Upper lobe of left lung (tissue), 6 donors: Measurements from ENCODE around the gene FCGBP. TPM values are rescaled to one million over a fixed set of nuclear protein-coding genes. Genes with fewer than 3 reads are reported as not detected.

ENCODE experiments used
- ATAC-seq, 2 donors: fragments of 200-7000 bp; cut with Tn5 transposase; one replicate each; pipeline ENCODE4 v1.9.1; 2022; ENCODE audit warnings: mild to moderate bottlenecking in 2 of 2, moderate library complexity in 2 of 2; ENCODE audit not compliant: low FRiP score in 2 of 2
- DNase-seq, 2 donors: peaks; one replicate each; pipeline ENCODE4 v3.0.0-alpha.2; 2019 to 2020
- H3K27ac ChIP-seq, 4 donors: fragments of 200-600 bp; sonication (generic); one replicate each; pipeline ENCODE4 v1.5.1; 2016 to 2019
- H3K27me3 ChIP-seq, 4 donors: fragments of 200-600 bp; sonication (generic); one replicate each; pipeline ENCODE4 v1.5.1; 2017 to 2019
- H3K36me3 ChIP-seq, 4 donors: fragments of 200-600 bp; sonication (generic); one replicate each; pipeline ENCODE4 v1.5.1; 2016 to 2019
- H3K4me1 ChIP-seq, 4 donors: fragments of 200-600 bp; sonication (generic); one replicate each; pipeline ENCODE4 v1.5.1; 2018 to 2019
- H3K4me3 ChIP-seq, 4 donors: fragments of 200-600 bp; sonication (generic); one replicate each; pipeline ENCODE4 v1.5.1; 2017 to 2019; ENCODE audit warnings: mild to moderate bottlenecking in 2 of 4, moderate library complexity in 1 of 4
- H3K9me3 ChIP-seq, 4 donors: fragments of 200-600 bp; sonication (generic); one replicate each; pipeline ENCODE4 v1.5.1; 2018 to 2019
- EP300 ChIP-seq, 4 donors: sonication (generic); formaldehyde crosslinking; IDR thresholded peaks; one replicate each; pipeline ENCODE4 v1.5.1; 2017; ENCODE audit warnings: antibody characterized with exemption in 4 of 4, control low read depth in 2 of 4
- POLR2A ChIP-seq, 4 donors: fragments of 450-650 bp; IDR thresholded peaks; one replicate each; pipeline ENCODE4 v1.5.1; 2016 to 2017; ENCODE audit warnings: antibody characterized with exemption in 4 of 4, mild to moderate bottlenecking in 2 of 4
- POLR2AphosphoS5 ChIP-seq, 2 donors: sonication (generic); formaldehyde crosslinking; IDR thresholded peaks; one replicate each; pipeline ENCODE4 v1.5.1; 2017; ENCODE audit warnings: antibody characterized with exemption in 2 of 2
- WGBS, 2 donors: methylation state at CpG; one replicate each; pipeline ENCODE4 v1.1.5; 2017 to 2018; 5-methylcytosine and 5-hydroxymethylcytosine counted together
- total RNA-seq, 6 donors: library from RNA; depleted of rRNA in 4 of 6; stranded (reverse); fragments of >200 nt in 4 of 6; gene quantifications; one replicate each; pipeline versions ENCODE4 v1.1.0 to v1.2.1, GENCODE V29; 2016 to 2021
- TF ChIP-seq, protein P1 (sequence below), 6 experiments: fragments of 450-650 bp in 4 of 6; fragments of 200-600 bp in 2 of 6; sonication (generic) in 2 of 6; IDR thresholded peaks; one replicate each; pipeline ENCODE4 v1.5.1; 2016 to 2019; ENCODE audit warnings: antibody characterized with exemption in 6 of 6
- donor health status: DM: no; HTN: no; CAD: no; lungs with moderate emphysema.
- donor health status: DM: no; HTN: yes; CAD: no; lungs with severe emphysema.

Gene FCGBP
- total RNA-seq, 6 donors from 2014 or later = 7.0 to 27.2 (median 14.3) TPM

DNA sequence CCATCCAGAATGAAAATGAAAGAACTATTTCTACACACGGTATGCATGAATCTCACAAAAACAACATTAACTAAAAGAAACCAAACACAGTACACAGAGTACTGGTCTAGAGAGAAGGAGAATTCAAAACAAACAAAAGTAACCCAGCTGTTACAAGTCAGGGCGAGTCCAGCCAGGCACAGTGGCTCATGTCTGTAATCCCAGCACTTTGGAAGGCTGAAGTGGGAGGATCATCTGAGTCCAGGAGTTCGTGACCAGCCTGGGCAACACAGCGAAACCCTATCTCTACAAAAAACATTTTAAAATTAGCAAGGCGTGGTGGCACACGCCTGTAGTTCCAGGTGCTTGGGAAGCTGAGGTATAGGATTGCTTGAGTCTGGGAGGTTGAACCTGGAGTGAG is 34.8 kb upstream of the FCGBP start:
- WGBS, 2 donors = 80 to 83% methylated on average over 6 of the region's 6 CpGs
- TF ChIP-seq, protein P1, sequence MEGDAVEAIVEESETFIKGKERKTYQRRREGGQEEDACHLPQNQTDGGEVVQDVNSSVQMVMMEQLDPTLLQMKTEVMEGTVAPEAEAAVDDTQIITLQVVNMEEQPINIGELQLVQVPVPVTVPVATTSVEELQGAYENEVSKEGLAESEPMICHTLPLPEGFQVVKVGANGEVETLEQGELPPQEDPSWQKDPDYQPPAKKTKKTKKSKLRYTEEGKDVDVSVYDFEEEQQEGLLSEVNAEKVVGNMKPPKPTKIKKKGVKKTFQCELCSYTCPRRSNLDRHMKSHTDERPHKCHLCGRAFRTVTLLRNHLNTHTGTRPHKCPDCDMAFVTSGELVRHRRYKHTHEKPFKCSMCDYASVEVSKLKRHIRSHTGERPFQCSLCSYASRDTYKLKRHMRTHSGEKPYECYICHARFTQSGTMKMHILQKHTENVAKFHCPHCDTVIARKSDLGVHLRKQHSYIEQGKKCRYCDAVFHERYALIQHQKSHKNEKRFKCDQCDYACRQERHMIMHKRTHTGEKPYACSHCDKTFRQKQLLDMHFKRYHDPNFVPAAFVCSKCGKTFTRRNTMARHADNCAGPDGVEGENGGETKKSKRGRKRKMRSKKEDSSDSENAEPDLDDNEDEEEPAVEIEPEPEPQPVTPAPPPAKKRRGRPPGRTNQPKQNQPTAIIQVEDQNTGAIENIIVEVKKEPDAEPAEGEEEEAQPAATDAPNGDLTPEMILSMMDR (IDR thresholded peaks at IDR 0.05) = no peak
- TF ChIP-seq EP300 (IDR thresholded peaks at IDR 0.05) (no peak), POLR2A (IDR thresholded peaks at IDR 0.05) (no peak), POLR2AphosphoS5 (IDR thresholded peaks at IDR 0.05) (no peak)
- Histone ChIP-seq H3K27me3 (no peaks in the 10 kb centered on the region), H3K4me1 (peaks cover 16 to 28% (median 18%) of the 10 kb centered on the region in 4 donors), H3K9me3 (no peaks in the 10 kb centered on the region), H3K4me3 (no peak overlapping the region), H3K36me3 (peaks cover 3 to 21% (median 20%) of the 10 kb centered on the region in 4 donors), H3K27ac (peak overlapping the region in 1 of 4 donors; percentile 92)
- ATAC-seq (no peak), DNase-seq (no peak)

DNA sequence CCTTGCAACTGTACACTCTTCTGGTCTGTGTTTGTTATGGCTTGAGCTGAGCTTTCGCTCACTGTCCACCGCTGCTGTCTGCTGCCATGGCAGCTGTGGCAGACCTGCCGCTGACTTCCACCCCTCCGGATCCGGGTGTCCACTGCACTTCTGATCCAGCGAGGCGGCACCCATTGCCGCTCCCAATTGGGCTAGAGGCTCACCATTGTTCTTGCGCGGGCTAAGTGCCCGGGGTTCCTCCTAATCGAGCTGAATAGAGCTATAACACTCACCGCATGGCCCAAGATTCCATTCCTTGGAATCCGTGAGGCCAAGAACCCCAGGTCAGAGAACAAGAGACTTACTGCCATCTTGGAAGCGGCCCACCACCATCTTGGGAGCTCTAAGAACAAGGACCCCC is 34.4 kb upstream of the FCGBP start:
- peaks cover 16 to 28% (median 18%) of the 10 kb centered on the region in 4 donors for H3K4me1 ChIP-seq
- TF ChIP-seq, protein P1 (IDR thresholded peaks at IDR 0.05) = no peak
- TF ChIP-seq POLR2AphosphoS5 (IDR thresholded peaks at IDR 0.05) = no peak
- no peak for TF ChIP-seq POLR2A (IDR thresholded peaks at IDR 0.05)
- no peak for TF ChIP-seq EP300 (IDR thresholded peaks at IDR 0.05)
- 97 to 99% methylated on average over 15 of the region's 15 CpGs for WGBS, 2 donors
- H3K27ac ChIP-seq = no peak overlapping the region
- ATAC-seq (no peak), DNase-seq (peak in 1 of 2 donors; percentile 45)
- no peak overlapping the region for H3K4me3 ChIP-seq
- H3K36me3 ChIP-seq = peaks cover 0 to 16% (median 16%) of the 10 kb centered on the region in 4 donors
- no peaks in the 10 kb centered on the region for H3K9me3 ChIP-seq
- H3K27me3 ChIP-seq = no peaks in the 10 kb centered on the region

DNA sequence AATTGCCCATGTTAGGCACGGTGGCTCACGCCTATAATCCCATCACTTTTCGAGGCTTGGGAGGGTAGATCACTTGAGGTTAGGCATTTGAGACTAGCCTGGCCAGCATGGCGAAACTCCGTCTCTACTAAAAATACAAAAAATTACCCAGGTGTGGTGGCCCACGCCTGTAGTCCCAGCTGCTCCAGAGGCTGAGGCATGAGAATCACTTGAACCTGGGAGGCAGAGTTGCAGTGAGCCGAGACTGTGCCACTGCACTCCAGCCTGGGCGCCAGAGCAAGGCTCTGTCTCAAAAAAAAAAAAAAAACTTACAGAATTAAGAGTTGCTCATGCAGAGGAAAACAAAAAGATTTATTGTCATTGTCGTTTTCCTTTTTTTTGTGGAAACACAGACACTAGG is 33.1 kb upstream of the FCGBP start:
- Histone ChIP-seq H3K27ac (no peak overlapping the region), H3K27me3 (no peaks in the 10 kb centered on the region), H3K9me3 (no peaks in the 10 kb centered on the region), H3K36me3 (peaks cover 0 to 5% (median 4%) of the 10 kb centered on the region in 4 donors), H3K4me1 (peaks cover 16 to 23% (median 18%) of the 10 kb centered on the region in 4 donors), H3K4me3 (no peak overlapping the region)
- no peak for ATAC-seq
- DNase-seq = no peak
- TF ChIP-seq POLR2AphosphoS5 (IDR thresholded peaks at IDR 0.05) (no peak), EP300 (IDR thresholded peaks at IDR 0.05) (no peak), POLR2A (IDR thresholded peaks at IDR 0.05) (no peak)
- TF ChIP-seq, protein P1 (IDR thresholded peaks at IDR 0.05) = no peak
- WGBS, 2 donors = 85 to 92% methylated on average over 9 of the region's 9 CpGs

DNA sequence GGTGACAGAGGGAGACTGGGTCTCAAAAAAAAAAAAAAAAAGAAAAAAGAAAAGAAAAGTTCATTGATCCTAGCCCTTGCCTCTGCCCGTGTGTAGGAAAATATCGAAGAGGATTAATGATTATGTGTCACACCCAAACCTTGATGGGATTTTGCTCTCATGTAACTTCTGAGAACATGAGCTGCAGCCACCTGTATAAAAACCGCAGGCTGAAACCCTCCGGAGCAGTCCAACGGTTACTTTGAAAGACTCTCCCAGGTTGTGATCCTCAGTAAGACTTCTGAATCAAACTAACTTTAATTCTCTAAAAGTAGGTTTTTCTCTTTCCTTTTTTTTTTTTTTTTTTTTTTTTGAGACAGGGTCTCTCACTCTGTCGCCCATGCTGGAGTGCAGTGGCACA is 32.2 kb upstream of the FCGBP start:
- no peaks in the 10 kb centered on the region for H3K9me3 ChIP-seq
- DNase-seq = no peak

More for the DNA sequence above, 32.2 kb upstream of the FCGBP start:
- 93 to 97% methylated on average over 6 of the region's 6 CpGs for WGBS, 2 donors
- no peaks in the 10 kb centered on the region for H3K27me3 ChIP-seq
- no peak overlapping the region for H3K4me3 ChIP-seq
- H3K4me1 ChIP-seq = peaks cover 7 to 14% (median 11%) of the 10 kb centered on the region in 4 donors
- no peaks in the 10 kb centered on the region for H3K36me3 ChIP-seq
- ATAC-seq = no peak
- TF ChIP-seq, protein P1 (IDR thresholded peaks at IDR 0.05) = no peak
- TF ChIP-seq POLR2A (IDR thresholded peaks at IDR 0.05) = no peak
- TF ChIP-seq EP300 (IDR thresholded peaks at IDR 0.05) = no peak
- no peak for TF ChIP-seq POLR2AphosphoS5 (IDR thresholded peaks at IDR 0.05)
- H3K27ac ChIP-seq = no peak overlapping the region
